ENCODE measurements around the gene RGS17. TPM values are rescaled to one million over a fixed set of nuclear protein-coding genes. Genes with fewer than 3 reads are reported as not detected.
A peak's percentile ranks its signal among the peaks of the same experiment; 100 is the strongest.
"Not testable (repeated sequence)": the region's sequence is repeated elsewhere in the genome, so short reads cannot be mapped to it uniquely, and the experiment has no call there.

Gene RGS17
- polyA plus RNA-seq, 1 donor: 3.6 TPM

GRCh38 chr6:152984513-152984872 lies 146.6 kb downstream of the RGS17 start:
- DNase-seq: no peak

GRCh38 chr6:152983637-152984512 lies 147.2 kb downstream of the RGS17 start:
- peak; percentile 32 for DNase-seq

GRCh38 chr6:152982904-152983636 lies 148.0 kb downstream of the RGS17 start, which contains the start of gene FBXO5:
TSS of gene FBXO5 (minus strand) at chr6:152983041. CDS start at chr6:152982959, 82 bp downstream.
- DNase-seq: peak; percentile 96

GRCh38 chr6:152981989-152982903 lies 148.8 kb downstream of the RGS17 start:
- DNase-seq: no peak

- DNase-seq: no peak
These were observed 149.9 kb downstream of the RGS17 start for GRCh38 chr6:152981219-152981618.

GRCh38 chr6:152980656-152981055 lies 150.4 kb downstream of the RGS17 start:
- DNase-seq: no peak

- no peak for DNase-seq
These were observed 152.0 kb downstream of the RGS17 start for GRCh38 chr6:152979116-152979515.

- no peak for DNase-seq
These were observed 153.0 kb downstream of the RGS17 start for GRCh38 chr6:152978058-152978457.

- no peak for DNase-seq
These were observed 153.5 kb downstream of the RGS17 start for GRCh38 chr6:152977556-152977955.

GRCh38 chr6:152976749-152977148 lies 154.3 kb downstream of the RGS17 start:
- no peak for DNase-seq

GRCh38 chr6:152975204-152975915 lies 155.7 kb downstream of the RGS17 start:
- DNase-seq: no peak

- no peak for DNase-seq
These were observed 157.2 kb downstream of the RGS17 start for GRCh38 chr6:152973916-152974315.

GRCh38 chr6:152969688-152970418 lies 161.2 kb downstream of the RGS17 start:
- no peak for DNase-seq

GRCh38 chr6:152966168-152966894 lies 164.8 kb downstream of the RGS17 start:
- not testable (repeated sequence) for DNase-seq

- no peak for DNase-seq
These were observed 171.7 kb downstream of the RGS17 start for GRCh38 chr6:152959333-152959732.

- no peak for DNase-seq
These were observed 173.3 kb downstream of the RGS17 start for GRCh38 chr6:152957796-152958195.

All from left kidney (tissue), 2 donors.